IPS DF 4.7 (cell line): ENCODE results near the gene MTA3.

Experiments used
- DNase-seq: peaks from one replicate; pipeline ENCODE4 v3.0.0-alpha.2; 2013; ENCODE audit warnings: low spot score; ENCODE audit errors: extremely low read depth

MTA3 gene

DNA sequence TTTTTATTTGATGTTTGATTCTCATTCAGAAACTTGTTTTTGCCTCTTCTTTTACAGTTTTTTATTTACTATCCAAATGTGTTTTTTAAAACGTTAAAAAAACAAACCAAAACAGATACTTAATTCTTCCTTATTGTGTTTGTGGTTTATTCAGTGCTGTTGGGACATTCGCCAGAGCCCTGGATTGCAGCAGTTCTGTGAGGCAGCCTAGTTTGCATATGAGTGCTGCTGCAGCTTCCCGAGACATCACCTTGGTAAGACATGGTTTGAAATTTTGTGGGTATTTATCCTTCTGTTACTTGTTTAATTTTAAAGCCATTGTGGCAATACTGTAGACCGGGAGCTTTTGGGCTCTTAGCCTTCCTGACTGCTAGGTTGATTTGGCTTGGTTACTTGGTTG lies 91.2 kb downstream of the MTA3 start:
- no peak for DNase-seq

DNA sequence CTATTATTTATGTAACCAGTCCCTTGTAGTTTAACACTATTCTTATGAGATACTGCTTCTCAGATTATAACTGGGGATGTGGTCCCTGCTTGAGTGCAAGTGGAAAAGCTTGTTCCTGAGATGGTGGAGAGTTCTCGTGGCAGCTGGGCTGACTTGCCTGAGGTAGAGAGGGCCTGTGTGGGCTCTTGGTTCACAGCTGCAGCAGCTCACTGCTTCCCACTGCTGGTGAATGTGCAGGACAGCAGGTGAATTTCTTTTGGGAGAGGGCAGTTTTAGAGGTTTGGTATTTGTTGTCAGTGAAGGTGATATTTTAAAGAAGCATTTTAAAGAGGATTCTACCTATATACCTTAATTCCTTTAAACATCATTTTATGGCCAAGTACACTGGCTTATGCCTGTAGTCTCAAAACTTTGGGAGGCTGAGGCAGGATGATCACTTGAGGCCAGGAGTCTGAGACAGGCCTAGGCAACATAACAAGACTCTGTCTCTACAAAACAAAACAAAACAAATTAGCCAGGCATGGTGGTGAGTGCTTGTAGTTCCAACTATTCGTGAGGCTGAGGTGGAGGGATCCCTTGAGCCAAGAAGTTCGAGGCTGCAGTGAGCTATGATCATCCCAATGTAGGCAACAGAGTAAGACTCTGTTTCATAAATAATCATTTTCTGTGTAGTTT lies 94.8 kb downstream of the MTA3 start:
- peak; percentile 69 for DNase-seq

DNA sequence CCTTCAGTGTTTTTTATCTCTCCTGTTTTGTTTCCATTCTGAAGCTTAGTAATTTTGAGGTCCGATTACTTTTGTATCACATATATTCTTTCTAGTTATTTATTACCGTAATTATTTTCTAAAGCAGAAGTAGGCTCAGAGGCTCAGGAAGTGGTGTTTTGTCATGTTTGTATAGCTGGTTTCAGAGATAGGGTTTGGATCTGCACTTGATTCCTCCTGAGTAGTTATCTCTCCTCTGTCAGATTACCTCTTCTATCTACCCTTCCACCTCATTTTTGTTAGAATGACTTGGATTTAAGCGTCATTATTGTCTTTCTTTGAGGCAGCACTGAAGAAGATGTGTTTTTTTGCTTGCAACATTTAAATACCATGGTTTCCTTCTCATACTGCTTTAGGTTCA lies 95.4 kb downstream of the MTA3 start:
- DNase-seq, result no peak

DNA sequence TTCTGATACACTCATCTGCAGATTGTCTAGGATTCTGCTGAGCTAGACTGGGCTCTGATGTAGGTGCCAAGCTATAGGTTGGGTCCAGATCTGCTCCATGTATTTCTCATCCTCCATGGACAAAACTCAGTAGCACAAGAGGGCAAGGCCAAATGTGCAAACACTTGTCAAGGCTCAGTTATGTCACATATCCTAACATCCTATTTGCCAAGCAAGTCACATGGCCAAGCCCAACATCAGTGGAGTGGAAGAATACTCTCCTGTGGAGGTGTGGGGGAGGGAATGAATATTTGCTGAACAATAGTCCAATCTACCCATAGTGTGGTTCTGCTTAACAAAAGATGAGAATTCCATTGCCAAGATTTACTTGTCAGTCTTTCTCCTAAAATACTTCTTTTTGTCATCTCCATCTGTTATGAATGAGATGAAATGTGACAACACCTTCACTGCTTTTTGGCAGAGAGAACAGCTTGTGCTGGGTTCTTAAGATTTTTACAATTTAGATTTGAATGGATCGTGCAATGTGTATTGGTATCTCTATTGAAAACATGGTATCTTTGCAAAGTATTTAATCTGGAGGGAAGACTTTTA lies 105.7 kb downstream of the MTA3 start:
- no peak for DNase-seq

DNA sequence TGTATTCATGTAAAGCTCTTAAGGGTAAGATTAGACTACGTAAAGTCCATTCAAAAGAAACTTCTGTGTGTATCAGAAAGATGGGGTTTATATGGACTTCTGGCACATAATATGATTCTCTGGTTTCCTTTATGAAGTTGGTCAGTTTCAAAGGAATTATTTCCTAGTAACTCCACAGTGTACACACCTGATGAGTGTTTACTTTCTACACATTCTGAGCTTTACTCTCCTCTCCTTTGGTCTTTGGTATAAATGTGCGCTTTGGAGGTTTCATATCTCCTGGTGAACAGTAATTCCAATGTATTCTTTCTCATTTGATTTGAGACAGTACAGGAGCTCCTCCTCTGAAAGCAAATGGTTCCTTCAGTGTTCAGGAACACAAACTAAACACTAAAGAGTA lies 107.4 kb downstream of the MTA3 start:
- no peak for DNase-seq

DNA sequence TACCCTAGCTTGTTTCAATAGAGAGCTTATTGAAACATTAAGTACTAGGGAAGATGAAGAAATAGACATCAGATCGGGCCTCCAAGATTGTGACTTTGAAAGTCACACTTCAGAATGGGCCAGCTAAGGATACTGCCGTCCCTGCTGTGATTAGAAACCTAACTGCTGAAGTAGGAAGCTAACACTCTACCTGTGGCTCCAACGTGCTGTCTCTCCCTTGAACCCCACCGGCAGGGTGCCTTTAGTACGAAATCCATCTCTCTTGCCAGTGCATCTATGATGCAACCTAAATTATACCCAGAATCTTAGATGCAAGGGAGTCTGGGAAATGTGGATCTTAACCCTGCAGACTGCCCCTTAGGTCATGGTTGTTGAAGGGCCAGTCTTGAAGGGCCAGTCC lies 116.9 kb downstream of the MTA3 start:
- DNase-seq, result no peak

DNA sequence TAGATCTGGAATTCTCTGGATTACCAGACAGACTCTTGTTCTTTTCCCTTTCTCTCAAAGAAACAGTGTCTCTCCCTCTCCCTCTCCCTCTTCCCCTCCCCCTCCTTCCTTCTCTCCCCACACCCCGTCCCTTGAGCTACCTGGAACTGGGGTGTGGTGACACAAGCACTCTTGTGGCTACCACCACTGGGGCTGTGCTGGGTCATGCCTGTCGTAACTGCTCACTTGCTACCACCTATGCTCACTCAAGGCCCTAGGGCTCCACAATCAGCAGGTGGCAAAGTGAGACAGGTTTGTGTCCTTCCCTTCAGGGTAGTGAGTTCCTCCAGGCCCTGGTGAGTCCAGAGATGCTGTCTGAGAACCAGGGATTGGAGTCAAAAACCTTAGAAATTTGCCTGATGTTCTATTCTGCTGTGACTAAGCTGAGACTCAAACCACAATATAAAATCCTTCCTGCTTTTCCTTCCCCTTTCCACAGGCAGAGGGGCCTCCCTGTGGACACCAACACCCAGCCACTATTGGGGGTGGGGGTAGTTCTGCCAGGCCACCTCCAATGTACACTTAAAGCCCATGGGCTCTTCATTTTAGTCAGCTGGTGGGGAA lies 124.7 kb downstream of the MTA3 start:
- DNase-seq, result no peak

DNA sequence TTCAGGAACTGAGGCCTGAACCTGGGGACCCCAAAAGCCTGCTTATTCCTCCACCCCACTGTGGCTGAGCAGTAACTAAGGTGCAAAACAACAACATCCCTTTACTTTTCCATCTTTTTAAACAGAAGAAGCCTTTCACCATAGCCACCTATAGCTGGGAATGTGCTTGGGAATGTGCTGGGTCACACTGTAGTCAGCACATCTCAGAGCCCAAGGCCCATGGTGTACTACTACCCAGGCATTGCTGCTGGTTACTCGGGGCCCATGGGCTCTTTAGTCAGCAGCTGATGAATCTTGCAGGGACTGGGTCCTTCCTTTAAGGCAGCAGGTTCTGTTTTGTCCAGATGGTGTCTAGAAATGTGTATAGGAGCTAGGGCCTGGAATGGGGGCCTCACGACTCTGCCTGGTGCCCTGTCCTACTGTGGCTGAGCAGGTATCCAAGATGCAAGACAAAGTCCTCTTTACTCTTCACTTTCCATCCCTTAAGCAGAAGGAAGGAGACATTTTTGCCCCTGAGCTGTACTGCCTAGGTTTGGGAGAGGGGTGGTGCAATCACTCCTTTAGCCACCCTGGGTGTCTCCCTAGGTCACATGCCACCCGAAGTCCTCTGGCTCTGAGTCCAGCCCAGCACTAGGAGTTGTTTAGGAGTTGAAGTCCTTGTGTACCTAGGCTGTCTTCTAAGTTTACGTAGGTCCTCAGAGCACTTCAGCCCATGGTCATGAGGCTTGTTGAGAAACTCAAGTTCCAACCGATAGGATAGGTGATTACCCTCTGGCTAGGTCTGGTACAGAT lies 125.5 kb downstream of the MTA3 start:
- DNase-seq, result no peak

DNA sequence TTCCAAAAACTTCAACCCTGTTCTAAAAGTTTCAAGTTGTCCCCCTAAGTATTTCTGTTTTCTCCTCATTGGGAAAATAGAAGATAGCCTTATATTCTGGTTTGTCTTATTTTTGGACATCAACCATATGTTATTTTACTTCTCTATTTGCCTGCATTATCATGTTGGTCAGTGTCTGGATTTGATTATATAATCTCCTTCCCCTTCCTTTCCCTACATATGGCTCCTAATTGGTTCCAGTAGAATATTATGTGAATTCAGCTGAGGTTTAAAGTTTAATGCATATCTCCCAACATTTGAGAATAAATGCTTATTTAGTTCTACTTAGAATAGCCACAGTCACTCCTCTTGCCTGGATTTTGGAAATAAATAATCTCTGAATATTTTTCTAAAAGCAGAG lies 128.6 kb downstream of the MTA3 start:
- DNase-seq, result no peak

DNA sequence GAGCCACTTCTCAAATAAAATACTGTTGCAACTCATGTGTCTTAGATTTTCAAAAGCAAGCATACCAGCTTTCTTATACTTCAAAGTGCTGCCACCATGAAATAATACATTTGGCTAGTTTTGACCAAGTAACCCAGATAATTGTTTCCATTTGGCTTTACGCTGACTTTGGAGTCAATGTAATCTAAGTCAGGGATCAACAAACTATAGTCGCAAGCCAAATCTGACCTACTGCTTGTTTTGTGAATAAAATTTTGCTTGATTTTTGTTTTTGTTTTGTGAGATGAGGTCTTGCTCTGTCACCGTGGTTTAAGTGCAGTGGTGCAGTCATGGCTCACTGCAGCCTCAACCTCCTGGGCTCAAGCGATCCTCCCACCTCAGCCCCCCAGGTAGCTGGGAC lies 130.5 kb downstream of the MTA3 start:
- DNase-seq, result no peak

DNA sequence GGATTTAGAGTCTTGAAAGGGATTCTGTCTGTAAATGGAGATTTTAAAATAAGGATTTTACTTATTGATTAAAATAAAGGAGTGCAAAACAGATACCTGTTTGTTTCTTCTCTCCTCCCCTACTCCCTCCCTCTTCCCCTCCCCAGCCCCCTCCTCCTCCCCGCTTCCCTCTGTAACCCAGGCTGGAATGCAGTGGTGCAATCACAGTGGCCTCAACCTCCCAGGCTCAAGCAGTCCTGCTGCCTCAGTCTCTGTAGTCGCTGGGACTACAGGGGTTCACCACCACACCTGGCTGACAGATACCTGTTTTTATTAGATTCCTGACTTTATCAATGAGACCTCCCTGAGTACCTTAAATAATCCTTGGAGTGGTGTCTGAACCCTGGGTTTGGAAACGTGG lies 138.4 kb downstream of the MTA3 start:
- DNase-seq, result no peak

DNA sequence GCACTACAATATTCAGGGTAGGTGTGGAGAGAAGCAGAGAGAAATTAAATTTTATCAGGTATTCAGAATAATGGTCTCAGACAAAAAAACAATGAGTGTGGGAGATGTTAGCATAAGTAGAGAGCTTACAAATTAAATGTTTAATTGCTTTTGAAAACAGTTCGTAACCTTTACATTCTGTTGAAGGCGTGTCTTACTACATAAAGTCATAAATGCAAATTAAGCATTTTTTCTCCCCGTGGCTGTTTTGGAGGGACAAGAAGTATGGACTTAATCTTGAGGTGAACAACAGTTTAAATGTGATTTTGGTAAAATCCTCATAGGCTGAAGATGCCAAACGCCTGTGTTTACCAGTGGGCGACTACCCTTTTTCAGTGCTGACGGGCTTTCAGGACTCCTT lies 139.7 kb downstream of the MTA3 start:
- DNase-seq, result no peak

DNA sequence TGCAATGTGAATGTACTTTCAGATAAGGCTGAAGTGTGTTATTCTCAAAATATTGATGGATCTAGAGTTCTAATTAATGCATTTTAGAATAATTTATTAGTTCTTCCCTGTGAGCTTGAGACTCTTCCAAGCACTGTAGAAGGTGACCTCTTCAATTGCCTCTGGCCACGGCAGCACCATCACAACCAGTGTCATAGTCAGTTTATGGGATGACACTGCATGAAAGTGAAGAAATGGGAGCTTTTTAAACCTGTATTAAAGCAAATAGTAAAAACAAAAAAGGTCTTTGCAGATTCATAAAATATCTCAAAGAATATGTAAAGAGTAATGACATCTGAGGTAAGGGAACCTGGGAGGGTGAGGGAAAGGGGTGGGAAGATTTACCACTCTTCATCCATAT lies 143.5 kb downstream of the MTA3 start:
- no peak for DNase-seq

DNA sequence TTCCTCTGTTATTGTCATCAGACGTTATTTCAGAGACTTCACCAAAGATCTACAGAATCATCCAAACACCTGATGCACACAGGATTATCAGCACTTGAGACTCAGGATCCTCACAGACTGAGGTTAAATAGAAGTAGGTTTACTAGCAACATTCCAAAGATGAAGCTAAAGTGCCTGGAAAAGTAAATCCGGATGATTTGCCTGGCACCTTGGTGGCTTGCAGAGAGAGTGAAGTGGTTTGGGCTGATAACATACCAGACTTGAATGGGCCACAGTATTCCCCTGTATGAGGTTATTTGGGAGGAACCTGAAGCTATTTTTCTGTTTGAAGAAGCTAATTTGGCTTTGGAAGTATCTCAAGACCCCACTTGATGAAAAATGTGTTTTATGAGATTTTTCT lies 144.5 kb downstream of the MTA3 start:
- no peak for DNase-seq

DNA sequence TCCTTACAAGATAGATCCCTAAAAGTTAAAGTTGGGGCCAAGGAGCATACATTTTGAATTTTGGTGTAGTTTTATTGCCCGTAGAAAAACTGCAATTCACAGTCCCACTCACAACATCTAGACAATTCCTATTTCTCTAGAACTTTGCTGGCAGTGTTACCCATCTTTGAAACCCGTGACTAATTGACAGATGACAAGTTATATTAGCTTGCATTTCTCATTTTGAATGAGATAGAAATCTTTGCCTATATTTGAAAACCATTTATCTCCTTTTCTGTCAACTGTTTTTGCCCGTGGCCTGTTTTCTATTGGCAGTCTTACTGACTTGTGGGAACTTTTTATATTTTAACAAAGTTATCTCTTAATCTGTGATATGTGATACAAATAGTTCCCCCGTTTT lies 145.5 kb downstream of the MTA3 start:
- no peak for DNase-seq

DNA sequence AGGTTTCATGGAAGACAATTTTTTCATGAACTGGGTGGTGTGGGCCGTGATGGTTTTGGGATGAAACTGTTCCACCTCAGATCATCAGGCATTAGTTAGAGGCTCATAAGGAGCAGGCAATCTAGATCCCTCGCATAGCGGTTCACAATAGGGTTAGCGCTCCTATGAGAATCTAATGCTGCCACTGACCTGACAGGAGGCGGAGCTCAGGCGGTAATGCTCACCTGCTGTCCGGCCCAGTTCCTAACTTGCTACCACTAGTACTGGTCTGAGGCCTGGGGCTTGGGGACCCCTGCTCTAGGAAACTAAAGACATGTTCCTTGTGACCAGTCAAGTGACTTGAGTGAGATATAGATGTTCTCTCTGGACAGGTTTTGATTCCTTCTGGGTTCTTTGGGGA lies 146.3 kb downstream of the MTA3 start:
- no peak for DNase-seq

DNA sequence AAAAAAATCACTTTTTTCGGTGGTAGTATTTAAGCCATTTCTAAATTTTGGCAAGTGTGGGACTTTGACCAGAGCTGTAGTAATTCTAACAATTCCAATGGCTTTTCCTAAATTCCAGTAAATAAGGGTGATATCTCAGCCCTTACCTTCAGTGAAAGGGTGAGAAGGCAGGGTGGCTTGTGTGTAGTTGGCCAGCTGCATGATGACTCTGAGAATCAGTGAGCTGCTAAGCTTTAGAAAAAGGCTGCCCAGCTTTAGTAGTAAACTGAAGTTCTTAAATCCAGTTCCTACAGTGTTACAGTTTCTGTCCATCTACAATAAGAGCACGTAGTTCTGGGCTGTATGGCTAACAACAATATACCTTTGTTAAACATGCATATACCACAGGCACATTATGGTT lies 153.5 kb downstream of the MTA3 start:
- DNase-seq, result no peak

DNA sequence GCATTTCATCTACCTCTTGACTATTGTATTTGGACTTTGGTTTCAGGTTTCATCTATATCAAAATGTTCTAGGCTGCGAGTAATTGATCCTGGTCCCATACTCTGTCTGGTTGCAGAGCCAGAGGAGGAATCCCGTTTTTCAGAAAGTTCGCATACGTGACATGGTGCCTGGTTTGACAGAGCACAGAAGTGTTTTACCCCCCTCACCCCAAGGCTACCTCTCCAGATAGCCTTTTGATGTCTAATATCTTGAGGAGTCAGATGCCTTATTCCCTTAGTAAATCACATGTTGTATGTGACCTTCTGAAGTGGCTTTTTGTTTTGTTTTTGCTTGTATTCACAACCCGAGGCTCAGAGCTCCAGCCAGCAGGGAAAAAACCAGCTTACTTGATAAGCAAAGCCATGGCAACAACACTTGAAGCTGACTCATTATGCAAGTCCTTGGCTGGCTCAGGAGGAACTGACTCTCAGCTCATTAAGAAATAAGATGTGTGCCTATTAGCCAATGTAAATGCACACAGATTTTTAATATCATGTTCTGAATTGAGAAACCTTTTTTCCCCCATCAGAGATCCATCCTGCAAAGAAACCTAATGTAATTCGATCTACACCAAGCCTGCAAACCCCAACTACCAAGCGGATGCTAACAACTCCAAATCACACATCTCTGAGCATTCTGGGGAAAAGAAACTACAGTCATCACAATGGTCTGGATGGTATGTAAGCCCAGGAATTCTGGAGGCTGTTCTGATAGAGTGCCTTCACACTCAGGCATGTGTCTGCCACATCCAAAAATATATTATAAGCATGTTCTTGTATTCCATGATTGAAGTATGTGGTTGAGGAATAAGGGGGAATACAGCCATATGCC lies 154.1 kb downstream of the MTA3 start:
- no peak for DNase-seq

DNA sequence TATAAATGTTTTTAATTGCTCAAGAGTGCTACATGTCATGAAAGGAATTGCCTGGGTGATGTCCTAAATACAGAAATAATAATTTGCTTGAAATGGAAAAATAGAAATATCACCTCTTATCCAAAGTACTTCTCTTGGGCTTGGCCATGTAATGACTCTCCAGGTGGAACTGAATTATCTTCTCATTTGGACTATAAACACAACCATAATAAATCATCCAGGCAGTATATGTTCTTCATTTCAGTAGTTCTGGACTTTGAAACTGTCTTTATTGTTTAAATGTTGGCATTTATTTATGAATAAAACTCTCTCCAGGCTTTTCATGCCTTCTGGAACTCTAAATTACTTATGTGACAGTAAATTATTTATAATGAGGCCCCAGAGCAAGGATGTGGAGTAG lies 155.0 kb downstream of the MTA3 start:
- DNase-seq, result no peak

DNA sequence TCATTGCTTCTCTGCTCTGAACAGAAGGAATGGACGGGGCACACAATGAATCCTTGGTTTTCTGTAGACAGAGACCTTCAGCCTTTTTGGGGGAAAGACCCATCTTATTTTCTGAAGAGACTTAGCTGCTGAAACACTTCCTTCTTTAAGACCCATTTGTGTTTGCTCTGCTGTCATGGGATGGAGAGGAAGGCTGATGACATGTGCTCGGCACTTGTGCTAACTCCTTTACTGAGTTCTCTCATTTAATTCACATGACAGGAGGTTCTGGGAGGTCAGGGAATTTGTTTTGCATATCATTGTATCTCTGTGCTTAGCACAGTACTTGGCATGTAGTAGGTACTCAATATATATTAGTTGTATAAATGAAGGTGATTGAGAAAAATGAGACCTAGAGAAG lies 156.5 kb downstream of the MTA3 start:
- DNase-seq, result no peak

DNA sequence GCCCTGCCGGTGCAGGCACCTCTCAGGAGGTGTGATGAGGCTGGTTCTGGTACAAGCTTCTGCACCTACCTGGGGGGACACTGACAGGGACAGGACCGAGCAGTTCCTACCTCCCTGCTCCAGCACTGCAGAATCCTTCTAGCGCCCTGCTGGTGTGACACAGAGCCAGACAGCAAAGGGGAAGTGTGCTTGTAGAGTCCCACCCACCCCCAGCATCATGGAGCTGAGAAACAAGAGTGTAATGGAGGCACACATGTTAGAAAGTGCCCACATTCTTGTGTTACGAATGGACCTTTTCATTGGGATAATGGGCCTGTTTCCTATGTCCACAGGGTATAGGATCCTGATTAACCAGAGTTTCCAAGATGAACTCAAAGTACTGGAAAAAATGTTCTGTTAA lies 157.2 kb downstream of the MTA3 start:
- DNase-seq, result no peak

DNA sequence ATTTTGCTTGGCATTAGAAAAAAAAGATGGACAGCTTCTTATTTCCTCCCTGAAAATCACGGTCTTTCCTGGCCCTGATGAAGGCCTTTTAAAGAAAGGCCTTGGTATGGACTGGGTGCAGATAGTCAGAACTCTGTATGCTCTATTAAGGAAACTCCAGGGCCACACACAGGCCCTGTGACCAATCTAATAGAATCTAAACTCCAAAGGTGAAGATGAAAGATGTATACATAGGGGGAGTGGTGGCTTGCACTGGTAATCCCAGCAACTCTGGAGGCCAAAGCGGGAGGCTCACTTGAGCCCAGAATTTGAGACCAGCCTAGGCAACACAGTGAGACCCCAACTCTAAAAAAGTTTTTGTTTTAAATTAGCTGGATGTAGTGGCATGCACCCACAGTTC lies 158.2 kb downstream of the MTA3 start:
- no peak for DNase-seq
